ENCODE results near the gene SETD3. TPM values are rescaled to one million over a fixed set of nuclear protein-coding genes. Genes with fewer than 3 reads are reported as not detected.

The SETD3 gene
- total and polyA plus RNA-seq, 2 donors (not counting 1 experiment from before 2014, with no cell fraction given): 11.0 to 32.1 TPM

GRCh38 chr14:99450266-99450665 lies 30.4 kb downstream of the SETD3 start:
- H3K36me3 ChIP-seq (replicated peaks in 1 of 2; ENCODE audit: control extremely low read depth in 1 of 2, control insufficient read depth in 1 of 2, extremely low read depth in 1 of 2, insufficient read depth in 2 of 2, low read length in 1 of 2): peaks cover 0 to 41% of the 10 kb centered on the region in 2 experiments
- no peaks in the 10 kb centered on the region for H3K9me3 ChIP-seq (ENCODE audit: control extremely low read depth in 1 of 3, control insufficient read depth in 2 of 3, insufficient read depth in 1 of 3, low read length in 2 of 3)
- Mint-ChIP-seq H3K9me3 (ENCODE audit: insufficient read depth) (no peaks in the 10 kb centered on the region), H3K4me1 (no peaks in the 10 kb centered on the region), H3K27ac (no peak overlapping the region), H3K4me3 (no peak overlapping the region), H3K27me3 (no peaks in the 10 kb centered on the region)
- no peak overlapping the region for H2AFZ ChIP-seq (ENCODE audit: insufficient read depth, low read depth, low read length, poor library complexity, severe bottlenecking)
- no peak overlapping the region for H3K9ac ChIP-seq (ENCODE audit: low read length)
- no peak overlapping the region for H3K4me3 ChIP-seq (ENCODE audit: control extremely low read depth in 1 of 5, extremely low read depth in 1 of 5, insufficient read depth in 1 of 5, low read depth in 2 of 5, low read length in 4 of 5)
- ATAC-seq (ENCODE audit: low read depth): no peak
- intact Hi-C loops (cut with micrococcal nuclease): no loop called here
- H3K4me1 ChIP-seq (ENCODE audit: control insufficient read depth in 2 of 2, insufficient read depth in 2 of 2, low read length in 2 of 2): no peaks in the 10 kb centered on the region
- no peaks in the 10 kb centered on the region for H4K20me1 ChIP-seq (ENCODE audit: control insufficient read depth, insufficient read depth, low read length, poor library complexity, severe bottlenecking)
- ChIA-PET POLR2A (no interaction called here), CTCF (no interaction called here)
- H3K27me3 ChIP-seq (replicated peaks in 1 of 4; ENCODE audit: control extremely low read depth in 1 of 4, control insufficient read depth in 3 of 4, insufficient read depth in 4 of 4, low read length in 3 of 4): no peaks in the 10 kb centered on the region
- 100% methylated on average over 2 of the region's 3 CpGs for WGBS (ENCODE audit: insufficient coverage)
- H3K27ac ChIP-seq (ENCODE audit: low read length in 2 of 2): no peak overlapping the region
- DNase-seq: no peak
- no peak overlapping the region for H3K4me2 ChIP-seq (replicated peaks; ENCODE audit: low read depth, low read length, poor library complexity, severe bottlenecking)
- no peak for TF ChIP-seq CTCF (IDR thresholded peaks at IDR 0.05)
- no peak for TF ChIP-seq EZH2 (IDR thresholded peaks at IDR 0.05; ENCODE audit: borderline replicate concordance, insufficient read depth, low read depth, low read length, poor library complexity, severe bottlenecking)
- no peaks in the 10 kb centered on the region for H3K79me2 ChIP-seq (ENCODE audit: control insufficient read depth, insufficient read depth, low read length)

- Histone ChIP-seq H3K27ac (ENCODE audit: low read length in 2 of 2) (no peak overlapping the region), H4K20me1 (ENCODE audit: control insufficient read depth, insufficient read depth, low read length, poor library complexity, severe bottlenecking) (no peaks in the 10 kb centered on the region), H2AFZ (ENCODE audit: insufficient read depth, low read depth, low read length, poor library complexity, severe bottlenecking) (no peak overlapping the region), H3K27me3 (replicated peaks in 1 of 4; ENCODE audit: control extremely low read depth in 1 of 4, control insufficient read depth in 3 of 4, insufficient read depth in 4 of 4, low read length in 3 of 4) (no peaks in the 10 kb centered on the region), H3K79me2 (ENCODE audit: control insufficient read depth, insufficient read depth, low read length) (no peaks in the 10 kb centered on the region), H3K36me3 (replicated peaks in 1 of 2; ENCODE audit: control extremely low read depth in 1 of 2, control insufficient read depth in 1 of 2, extremely low read depth in 1 of 2, insufficient read depth in 2 of 2, low read length in 1 of 2) (peaks cover 0 to 35% of the 10 kb centered on the region in 2 experiments), H3K4me3 (ENCODE audit: control extremely low read depth in 1 of 5, extremely low read depth in 1 of 5, insufficient read depth in 1 of 5, low read depth in 2 of 5, low read length in 4 of 5) (no peak overlapping the region), H3K9me3 (ENCODE audit: control extremely low read depth in 1 of 3, control insufficient read depth in 2 of 3, insufficient read depth in 1 of 3, low read length in 2 of 3) (no peaks in the 10 kb centered on the region), H3K4me2 (replicated peaks; ENCODE audit: low read depth, low read length, poor library complexity, severe bottlenecking) (no peak overlapping the region), H3K4me1 (ENCODE audit: control insufficient read depth in 2 of 2, insufficient read depth in 2 of 2, low read length in 2 of 2) (no peaks in the 10 kb centered on the region), H3K9ac (ENCODE audit: low read length) (no peak overlapping the region)
- WGBS (ENCODE audit: insufficient coverage): 100% methylated on average over 1 of the region's 4 CpGs
- CTCF ChIA-PET: interaction anchor here (0.6 to 1.2 kb wide), 2 partner anchors 32 to 180 kb away, joined by 3 read pairs; no protein-coding TSS in a partner anchor
- TF ChIP-seq CTCF (IDR thresholded peaks at IDR 0.05) (no peak), EZH2 (IDR thresholded peaks at IDR 0.05; ENCODE audit: borderline replicate concordance, insufficient read depth, low read depth, low read length, poor library complexity, severe bottlenecking) (no peak)
- Mint-ChIP-seq H3K4me1 (no peaks in the 10 kb centered on the region), H3K27ac (no peak overlapping the region), H3K27me3 (no peaks in the 10 kb centered on the region), H3K9me3 (ENCODE audit: insufficient read depth) (no peaks in the 10 kb centered on the region), H3K4me3 (no peak overlapping the region)
- ATAC-seq (ENCODE audit: low read depth): no peak
- intact Hi-C loops (cut with micrococcal nuclease): no loop called here
- no peak for DNase-seq
- POLR2A ChIA-PET: no interaction called here
Measured at GRCh38 chr14:99447739-99448138, 32.9 kb downstream of the SETD3 start.
